Measurements from ENCODE around the gene UCMA.
"Not testable (repeated sequence)": the region's sequence is repeated elsewhere in the genome, so short reads cannot be mapped to it uniquely, and the experiment has no call there.

DNA sequence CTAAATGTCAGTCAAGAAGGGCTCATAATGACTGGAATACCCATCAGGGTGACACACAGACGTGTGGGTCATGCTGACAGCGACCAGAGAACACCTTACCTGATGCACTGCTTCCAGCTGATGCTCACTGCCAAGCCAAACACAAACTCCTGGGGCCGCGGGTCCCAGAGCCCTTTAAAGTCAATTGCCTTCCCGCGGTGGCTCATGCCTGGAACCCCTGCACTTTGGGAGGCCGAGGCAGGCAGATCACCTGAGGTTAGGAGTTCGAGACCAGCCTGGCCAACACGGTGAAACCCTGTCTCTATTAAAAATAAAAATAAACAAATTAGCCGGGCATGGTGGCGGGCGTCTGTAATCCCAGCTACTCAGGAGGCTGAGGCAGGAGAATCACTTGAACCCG, 562 bp upstream of the UCMA start:
- TF ChIP-seq, protein P1, sequence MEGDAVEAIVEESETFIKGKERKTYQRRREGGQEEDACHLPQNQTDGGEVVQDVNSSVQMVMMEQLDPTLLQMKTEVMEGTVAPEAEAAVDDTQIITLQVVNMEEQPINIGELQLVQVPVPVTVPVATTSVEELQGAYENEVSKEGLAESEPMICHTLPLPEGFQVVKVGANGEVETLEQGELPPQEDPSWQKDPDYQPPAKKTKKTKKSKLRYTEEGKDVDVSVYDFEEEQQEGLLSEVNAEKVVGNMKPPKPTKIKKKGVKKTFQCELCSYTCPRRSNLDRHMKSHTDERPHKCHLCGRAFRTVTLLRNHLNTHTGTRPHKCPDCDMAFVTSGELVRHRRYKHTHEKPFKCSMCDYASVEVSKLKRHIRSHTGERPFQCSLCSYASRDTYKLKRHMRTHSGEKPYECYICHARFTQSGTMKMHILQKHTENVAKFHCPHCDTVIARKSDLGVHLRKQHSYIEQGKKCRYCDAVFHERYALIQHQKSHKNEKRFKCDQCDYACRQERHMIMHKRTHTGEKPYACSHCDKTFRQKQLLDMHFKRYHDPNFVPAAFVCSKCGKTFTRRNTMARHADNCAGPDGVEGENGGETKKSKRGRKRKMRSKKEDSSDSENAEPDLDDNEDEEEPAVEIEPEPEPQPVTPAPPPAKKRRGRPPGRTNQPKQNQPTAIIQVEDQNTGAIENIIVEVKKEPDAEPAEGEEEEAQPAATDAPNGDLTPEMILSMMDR (conservative IDR thresholded peaks at IDR 0.05; ENCODE audit: low read length): not testable (repeated sequence)
- TF ChIP-seq EZH2phosphoT487 (IDR thresholded peaks at IDR 0.05; ENCODE audit: borderline replicate concordance, low read depth, low read length): not testable (repeated sequence)
